BJ (cell line): ENCODE results near the gene MRPS5. TPM values are rescaled to one million over a fixed set of nuclear protein-coding genes. Genes with fewer than 3 reads are reported as not detected.
"Not testable (repeated sequence)": the region's sequence is repeated elsewhere in the genome, so short reads cannot be mapped to it uniquely, and the experiment has no call there.

Experiments
- CTCF ChIA-PET: fragments of 350-600 bp; formaldehyde crosslinking; extraction: SDS; loops from one replicate; lab custom pipeline; 2021; ENCODE audit warnings: antibody characterized with exemption, inconsistent platforms; lab: Yijun Ruan, JAX
- POLR2A ChIA-PET: fragments of 300-600 bp; sonication (Branson Sonifier 250); formaldehyde crosslinking; extraction: SDS; loops from one replicate; lab custom pipeline; 2021; ENCODE audit warnings: antibody characterized with exemption; lab: Charles Lee
- DNase-seq: peaks from one replicate; pipeline ENCODE4 v3.0.0-alpha.2; 2011; ENCODE audit warnings: low read depth
- H3K27me3 ChIP-seq: 2 replicates; pipeline ENCODE4 v1.6.0; 2011; ENCODE audit warnings: low read length; ENCODE audit not compliant: control insufficient read depth, insufficient read depth
- H3K36me3 ChIP-seq: 2 replicates; pipeline ENCODE4 v1.5.1; 2011; ENCODE audit warnings: low read length; ENCODE audit not compliant: control insufficient read depth, insufficient read depth
- H3K4me3 ChIP-seq: 2 replicates; pipeline ENCODE4 v1.5.1; 2011; ENCODE audit warnings: low read depth, mild to moderate bottlenecking, control low read depth, low read length
- polyA plus RNA-seq: library from polyadenylated mRNA; depleted of rRNA; stranded (reverse); fragments of >200 nt; gene quantifications from 2 replicates; pipeline ENCODE4 v1.2.3, GENCODE V29; 2011
- TF ChIP-seq, protein P1 (sequence below): IDR thresholded peaks from 2 replicates; pipeline ENCODE4 v1.5.1; 2011; ENCODE audit warnings: low read depth, mild to moderate bottlenecking, control low read depth, inconsistent platforms, low read length, moderate library complexity; ENCODE audit not compliant: insufficient read depth

The MRPS5 gene
- polyA plus RNA-seq, 1 experiment = 38.3 TPM

DNA sequence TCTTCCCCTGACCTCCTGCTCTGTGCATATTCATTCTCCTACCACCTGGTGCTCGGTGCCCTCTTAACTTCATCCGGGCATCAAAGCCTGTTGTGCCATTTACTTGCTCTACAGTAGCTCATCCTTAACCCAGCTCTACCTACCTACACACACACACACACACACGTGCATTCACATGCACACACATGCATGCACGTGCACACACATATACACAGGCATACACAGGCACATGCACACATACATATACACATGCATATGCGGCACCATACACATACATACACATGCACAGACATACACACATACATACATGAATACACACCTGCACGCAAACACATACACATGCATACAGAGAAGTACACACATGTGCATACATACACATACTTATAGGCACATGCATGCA is 81.6 kb downstream of the MRPS5 start:
- Histone ChIP-seq H3K36me3 (no peaks in the 10 kb centered on the region), H3K27me3 (peaks cover 3% of the 10 kb centered on the region), H3K4me3 (no peak overlapping the region)
- CTCF ChIA-PET = no interaction called here
- POLR2A ChIA-PET = no interaction called here
- TF ChIP-seq, protein P1, sequence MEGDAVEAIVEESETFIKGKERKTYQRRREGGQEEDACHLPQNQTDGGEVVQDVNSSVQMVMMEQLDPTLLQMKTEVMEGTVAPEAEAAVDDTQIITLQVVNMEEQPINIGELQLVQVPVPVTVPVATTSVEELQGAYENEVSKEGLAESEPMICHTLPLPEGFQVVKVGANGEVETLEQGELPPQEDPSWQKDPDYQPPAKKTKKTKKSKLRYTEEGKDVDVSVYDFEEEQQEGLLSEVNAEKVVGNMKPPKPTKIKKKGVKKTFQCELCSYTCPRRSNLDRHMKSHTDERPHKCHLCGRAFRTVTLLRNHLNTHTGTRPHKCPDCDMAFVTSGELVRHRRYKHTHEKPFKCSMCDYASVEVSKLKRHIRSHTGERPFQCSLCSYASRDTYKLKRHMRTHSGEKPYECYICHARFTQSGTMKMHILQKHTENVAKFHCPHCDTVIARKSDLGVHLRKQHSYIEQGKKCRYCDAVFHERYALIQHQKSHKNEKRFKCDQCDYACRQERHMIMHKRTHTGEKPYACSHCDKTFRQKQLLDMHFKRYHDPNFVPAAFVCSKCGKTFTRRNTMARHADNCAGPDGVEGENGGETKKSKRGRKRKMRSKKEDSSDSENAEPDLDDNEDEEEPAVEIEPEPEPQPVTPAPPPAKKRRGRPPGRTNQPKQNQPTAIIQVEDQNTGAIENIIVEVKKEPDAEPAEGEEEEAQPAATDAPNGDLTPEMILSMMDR = no peak
- DNase-seq = no peak

DNA sequence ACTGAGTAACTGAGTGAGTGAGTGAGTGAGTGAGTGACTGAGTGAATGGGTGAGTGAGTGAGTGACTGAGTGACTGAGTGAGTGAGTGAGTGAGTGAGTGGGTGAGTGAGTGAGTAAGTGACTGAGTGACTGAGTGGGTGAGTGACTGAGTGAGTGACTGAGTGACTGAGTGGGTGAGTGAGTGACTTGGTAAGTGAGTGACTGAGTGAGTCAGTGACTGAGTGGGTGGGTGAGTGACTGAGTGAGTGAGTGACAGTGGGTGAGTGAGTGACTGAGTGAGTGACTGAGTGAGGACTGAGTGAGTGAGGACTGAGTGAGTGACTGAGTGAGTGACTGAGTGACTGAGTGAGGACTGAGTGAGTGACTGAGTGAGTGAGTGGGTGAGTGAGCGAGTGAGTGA is 82.2 kb downstream of the MRPS5 start:
- CTCF ChIA-PET = no interaction called here
- POLR2A ChIA-PET = no interaction called here
- TF ChIP-seq, protein P1 = no peak
- H3K27me3 ChIP-seq = peaks cover 2% of the 10 kb centered on the region
- H3K36me3 ChIP-seq = no peaks in the 10 kb centered on the region
- no peak for DNase-seq
- no peak overlapping the region for H3K4me3 ChIP-seq

DNA sequence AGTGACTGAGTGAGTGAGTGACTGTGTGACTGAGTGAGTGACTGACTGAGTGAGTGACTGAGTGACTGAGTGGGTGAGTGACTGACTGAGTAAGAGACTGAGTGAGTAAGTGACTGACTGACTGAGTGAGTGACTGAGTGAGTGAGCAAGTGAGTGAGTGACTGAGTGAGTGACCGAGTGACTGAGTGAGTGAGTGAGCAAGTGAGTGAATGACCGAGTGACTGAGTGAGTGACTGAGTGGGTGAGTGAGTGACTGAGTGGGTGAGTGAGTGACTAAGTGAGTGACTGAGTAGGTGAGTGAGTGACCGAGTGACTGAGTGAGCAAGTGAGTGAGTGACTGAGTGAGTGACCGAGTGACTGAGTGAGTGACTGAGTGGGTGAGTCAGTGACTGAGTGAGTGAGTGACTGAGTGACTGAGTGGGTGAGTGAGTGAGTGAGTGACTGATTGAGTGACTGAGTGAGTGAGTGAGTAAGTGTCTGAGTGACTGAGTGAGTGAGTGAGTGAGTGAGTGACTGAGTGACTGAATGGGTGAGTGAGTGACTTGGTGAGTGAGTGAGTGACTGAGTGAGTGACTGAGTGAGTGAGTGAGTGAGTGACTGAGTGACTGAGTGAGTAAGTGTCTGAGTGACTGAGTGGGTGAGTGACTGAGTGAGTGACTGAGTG is 82.8 kb downstream of the MRPS5 start:
- ChIA-PET POLR2A (no interaction called here), CTCF (no interaction called here)
- TF ChIP-seq, protein P1 = no peak

DNA sequence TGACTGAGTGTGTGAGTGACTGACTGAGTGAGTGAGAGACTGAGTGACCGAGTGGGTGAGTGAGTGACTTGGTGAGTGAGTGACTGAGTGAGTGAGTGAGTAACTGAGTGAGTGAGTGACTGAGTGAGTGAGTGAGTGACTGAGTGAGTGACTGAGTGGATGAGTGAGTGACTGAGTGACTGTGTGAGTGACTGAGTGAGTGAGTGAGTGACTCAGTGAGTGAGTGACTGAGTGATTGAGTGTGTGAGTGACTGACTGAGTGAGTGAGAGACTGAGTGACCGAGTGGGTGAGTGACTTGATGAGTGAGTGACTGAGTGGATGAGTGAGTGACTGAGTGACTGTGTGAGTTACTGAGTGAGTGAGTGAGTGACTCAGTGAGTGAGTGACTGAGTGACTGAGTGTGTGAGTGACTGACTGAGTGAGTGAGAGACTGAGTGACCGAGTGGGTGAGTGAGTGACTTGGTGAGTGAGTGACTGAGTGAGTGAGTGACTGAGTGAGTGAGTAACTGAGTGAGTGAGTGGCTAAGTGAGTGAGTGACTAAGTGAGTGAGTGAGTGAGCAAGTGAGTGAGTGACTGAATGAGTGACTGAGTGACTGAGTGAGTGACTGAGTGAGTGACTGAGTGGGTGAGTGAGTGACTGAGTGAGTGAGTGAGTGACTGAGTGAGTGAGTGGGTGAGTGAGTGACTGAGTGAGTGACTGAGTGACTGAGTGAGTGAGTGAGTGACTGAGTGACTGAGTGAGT is 83.6 kb downstream of the MRPS5 start:
- CTCF ChIA-PET, H3K27me3 ChIP-seq, H3K4me3 ChIP-seq, DNase-seq, H3K36me3 ChIP-seq, POLR2A ChIA-PET: not testable (repeated sequence)

More for the DNA sequence above, 82.8 kb downstream of the MRPS5 start:
- Histone ChIP-seq H3K27me3 (peaks cover 2% of the 10 kb centered on the region), H3K36me3 (no peaks in the 10 kb centered on the region), H3K4me3 (no peak overlapping the region)
- DNase-seq = no peak

DNA sequence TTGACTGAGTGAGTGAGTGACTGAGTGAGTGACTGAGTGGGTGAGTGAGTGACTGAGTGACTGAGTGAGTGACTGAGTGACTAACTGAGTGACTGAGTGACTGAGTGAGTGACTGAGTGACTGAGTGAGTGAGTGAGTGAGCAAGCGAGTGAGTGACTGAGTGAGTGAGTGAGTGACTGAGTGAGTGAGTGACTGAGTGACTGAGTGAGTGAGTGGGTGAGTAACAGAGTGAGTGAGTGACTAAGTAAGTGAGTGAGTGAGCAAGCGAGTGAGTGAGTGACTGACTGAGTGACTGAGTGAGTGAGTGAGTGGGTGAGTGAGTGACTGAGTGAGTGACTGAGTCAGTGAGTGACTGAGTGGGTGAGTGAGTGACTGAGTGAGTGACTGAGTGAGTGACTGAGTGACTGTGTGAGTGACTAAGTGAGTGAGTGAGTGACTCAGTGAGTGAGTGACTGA is 84.2 kb downstream of the MRPS5 start:
- peaks cover 1% of the 10 kb centered on the region; the same call in 1 of the 2 replicates for H3K27me3 ChIP-seq
- POLR2A ChIA-PET = no interaction called here
- TF ChIP-seq, protein P1 = no peak
- H3K4me3 ChIP-seq = no peak overlapping the region
- no peaks in the 10 kb centered on the region for H3K36me3 ChIP-seq
- no peak for DNase-seq
- CTCF ChIA-PET = no interaction called here
